ENCODE measurements around the gene ZNF236.

The ZNF236 gene

DNA sequence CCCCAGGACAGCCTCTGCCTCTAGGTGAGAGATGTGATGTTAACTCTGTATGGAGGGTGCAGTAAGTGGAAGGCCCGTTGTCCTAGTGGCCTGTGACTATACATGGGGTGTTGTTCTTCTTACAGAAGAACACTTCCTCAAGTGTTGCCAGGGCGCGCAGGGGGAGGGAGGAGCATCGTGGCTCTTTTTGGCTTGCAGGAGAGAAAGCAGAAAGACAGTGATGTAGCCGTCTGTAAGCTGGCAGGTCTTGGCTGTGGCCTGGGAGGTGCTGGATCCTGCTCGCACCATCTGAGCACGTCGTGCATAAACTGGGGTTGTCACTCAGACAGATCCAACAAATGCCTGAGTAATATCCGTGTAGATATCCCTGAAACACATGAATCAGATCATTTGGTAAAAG is 44.3 kb downstream of the ZNF236 start:
- no peak for DNase-seq

DNA sequence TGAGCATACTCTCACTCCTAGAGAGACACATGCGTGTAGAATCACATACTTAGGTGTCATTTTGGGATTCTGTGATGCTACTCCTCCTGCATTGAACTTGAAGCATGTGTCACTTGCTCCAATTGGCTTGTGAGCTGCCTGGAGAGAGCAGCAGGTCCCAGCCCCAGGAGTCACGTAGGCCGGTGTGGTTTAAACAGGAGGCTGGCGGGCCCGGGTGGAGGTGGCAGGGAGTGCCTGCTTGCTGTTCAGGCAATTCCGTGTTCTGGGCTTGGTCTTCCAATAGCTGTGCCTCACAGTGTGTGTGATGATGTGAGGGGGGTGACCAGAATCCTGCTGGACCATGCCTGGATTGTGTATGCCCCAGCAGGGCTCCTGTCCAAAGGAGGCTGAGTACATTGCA is 51.0 kb downstream of the ZNF236 start:
- DNase-seq = no peak

DNA sequence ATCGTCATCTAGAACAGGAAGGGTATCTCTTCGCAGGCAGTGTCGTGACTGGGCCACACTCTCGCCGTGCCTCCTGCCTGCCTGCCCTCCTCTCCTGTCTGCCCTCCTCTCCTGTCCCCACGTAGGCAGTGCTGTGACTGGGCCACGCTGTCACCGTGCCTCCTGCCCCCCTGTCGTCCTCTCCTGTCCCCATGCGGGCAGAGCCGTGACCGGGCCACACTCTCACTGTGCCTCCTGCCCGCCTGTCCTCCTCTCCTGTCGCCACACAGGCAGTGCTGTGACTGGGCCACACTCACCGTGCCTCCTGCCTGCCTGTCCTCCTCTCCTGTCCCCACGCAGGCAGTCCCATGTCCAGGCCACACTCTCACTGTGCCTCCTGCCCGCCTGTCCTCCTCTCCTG is 51.4 kb downstream of the ZNF236 start:
- no peak for DNase-seq

DNA sequence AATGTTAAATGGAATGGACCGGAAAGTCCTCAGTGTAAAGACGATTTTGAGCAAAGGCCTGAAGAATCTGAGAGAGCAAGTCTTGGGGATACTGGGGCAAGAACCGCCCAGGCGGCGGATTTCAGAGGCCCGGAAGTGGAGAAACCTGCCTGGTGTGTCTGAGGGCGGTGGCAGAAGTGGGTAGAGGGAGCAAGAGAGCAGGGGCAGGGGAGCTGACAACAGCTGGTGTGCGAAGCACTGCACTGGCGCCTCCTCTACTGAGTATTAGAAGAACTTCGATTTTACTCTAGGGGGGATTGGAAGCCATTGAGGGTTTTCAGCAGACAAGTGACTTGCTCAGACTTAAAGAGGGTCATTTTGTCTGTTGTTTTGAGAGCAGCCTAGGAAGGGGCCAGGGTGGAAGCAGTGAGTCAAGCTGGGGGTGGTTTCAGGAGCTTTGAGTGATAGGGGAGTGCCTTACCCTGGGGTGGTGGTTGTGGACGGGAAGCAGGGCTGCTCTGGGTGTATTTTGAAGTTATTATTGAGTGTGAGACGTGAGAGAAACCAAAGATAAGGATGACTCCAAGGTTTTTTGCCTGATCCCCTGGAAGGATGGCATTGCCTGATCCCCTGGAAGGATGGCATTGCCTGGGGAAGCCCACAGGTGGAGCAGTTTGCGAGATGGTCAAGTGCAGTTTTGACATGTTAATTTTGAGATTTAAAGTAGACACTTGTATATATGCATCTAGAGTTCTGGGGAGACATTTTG is 52.5 kb downstream of the ZNF236 start:
- DNase-seq = no peak

DNA sequence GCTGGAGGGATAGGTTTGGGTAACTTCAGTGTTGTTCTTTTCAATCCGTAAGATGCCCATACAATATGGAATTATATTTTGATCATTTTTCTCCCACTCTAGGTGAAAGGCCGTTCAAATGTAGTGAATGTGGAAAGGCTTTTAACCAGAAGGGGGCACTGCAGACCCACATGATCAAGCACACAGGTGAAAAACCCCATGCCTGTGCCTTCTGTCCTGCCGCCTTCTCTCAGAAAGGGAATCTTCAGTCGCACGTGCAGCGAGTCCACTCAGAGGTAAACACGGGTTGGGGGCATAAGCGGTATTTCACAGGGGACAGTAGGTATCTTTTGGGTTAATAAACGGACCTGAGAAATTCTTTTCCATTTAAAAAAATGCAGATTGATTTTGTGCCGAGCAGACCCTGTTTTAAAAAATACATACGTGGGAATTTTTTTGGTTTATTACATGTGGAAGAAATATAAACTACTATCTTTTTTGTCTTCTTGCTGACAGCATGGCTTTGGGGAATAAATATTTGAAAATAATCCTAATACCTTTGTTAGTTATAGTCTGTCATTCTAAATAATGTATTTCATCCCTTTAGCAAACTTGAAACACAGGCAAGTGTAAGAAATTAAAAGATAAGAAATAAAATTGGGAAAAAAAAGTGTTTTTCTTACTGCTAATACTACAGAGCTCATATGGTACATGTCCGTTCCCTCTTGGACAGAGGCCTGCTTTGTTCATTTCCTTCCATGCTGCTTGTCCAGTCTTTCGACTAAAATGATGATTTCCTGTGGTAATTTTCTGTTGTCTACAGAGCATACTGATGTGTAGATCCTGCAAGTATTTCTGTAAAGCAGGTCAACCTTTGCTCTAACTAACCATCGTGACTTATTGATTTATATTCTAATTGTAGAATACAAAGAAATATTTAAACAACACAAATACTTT is 53.3 kb downstream of the ZNF236 start:
- peak; percentile 27 to 52 (median 47) for DNase-seq

DNA sequence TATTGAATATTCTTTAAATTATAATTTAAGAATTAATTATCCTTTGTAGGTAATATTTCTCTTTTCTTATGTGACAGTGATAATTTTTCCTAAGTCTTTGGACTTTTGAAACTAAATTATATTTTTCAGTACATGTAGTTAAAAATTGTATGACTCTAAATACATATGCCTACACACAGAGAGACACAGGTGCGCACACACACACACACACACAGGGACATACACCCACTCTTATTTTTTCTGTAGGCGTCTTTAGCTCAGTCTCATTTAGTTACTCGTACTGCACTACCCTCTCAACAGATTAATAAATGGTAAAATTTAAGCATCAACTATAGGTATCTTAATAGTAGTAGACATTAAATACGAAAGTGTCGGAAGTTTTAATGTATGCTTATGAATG is 56.1 kb downstream of the ZNF236 start:
- no peak for DNase-seq

DNA sequence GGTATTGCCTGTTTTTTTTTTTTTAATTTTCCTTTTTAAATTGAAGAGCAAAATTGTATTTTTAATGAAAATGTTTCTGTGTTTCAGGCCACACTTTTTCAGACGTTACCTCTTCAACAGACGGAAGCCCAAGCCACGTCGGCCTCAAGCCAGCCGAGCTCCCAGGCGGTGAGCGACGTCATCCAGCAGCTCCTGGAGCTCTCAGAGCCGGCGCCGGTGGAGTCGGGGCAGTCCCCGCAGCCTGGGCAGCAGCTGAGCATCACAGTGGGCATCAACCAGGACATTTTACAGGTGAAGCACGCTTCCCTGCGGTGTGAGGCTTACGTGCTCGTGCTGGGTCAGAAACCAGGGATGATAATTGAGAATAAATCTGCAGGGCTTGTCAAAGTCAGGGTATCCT is 57.7 kb downstream of the ZNF236 start:
- DNase-seq = no peak

DNA sequence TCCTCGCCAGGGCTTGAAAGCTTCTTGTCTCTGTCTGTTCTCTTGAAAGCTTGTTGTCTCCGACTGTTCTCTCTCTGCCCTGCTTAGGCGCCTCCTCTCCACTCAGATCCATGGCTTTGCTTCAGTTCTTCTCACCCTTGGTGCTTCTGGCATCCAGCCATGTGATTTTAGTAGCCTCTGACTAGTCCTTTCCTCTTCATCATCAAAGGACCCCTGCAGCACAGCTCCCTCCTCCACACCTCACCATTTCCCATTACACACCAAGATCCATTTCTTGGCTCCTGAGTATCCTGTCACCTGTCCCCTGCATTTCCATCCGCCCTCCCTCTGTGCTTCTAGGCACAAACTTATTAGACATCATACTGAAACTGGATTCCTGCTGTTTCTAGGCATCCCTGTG is 59.4 kb downstream of the ZNF236 start:
- no peak for DNase-seq

DNA sequence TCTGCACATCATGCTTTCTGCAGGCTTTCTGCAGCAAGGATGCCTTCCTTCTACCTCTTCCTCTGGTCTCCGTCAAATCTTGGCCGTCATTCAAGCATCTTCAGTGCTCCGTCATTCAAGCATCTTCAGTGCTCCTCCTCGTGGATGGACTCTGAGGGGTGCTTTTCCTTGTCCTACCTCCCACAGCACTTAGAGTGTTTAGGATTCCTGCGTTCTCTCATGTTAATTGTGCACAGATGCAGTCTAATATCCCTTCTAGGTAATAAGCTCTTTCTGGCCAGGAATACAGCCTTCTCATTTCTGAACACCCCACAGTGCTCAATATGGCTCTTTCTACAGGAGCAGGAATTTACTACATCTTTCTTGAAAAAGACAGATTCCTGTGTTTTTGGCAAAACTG is 59.8 kb downstream of the ZNF236 start:
- DNase-seq = no peak

DNA sequence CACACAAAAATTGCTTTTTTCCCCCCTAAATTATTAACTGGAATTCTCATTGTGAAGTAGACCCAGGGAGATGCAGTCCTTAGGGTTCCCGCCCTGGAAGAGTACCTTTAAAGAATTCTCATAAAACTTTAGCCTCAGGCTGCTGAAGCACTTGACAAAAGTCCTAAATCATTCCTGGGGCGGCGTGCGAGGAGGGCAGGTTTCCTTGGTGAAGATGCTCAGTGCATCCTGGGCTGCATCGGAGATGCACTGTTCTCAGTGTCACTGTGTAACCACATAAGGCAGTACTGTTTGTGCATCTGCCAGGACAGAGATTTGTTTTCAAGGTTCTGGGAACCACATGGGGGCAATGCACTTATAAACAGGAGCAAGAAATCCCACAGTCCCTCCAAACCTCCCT is 62.6 kb downstream of the ZNF236 start:
- DNase-seq = no peak

DNA sequence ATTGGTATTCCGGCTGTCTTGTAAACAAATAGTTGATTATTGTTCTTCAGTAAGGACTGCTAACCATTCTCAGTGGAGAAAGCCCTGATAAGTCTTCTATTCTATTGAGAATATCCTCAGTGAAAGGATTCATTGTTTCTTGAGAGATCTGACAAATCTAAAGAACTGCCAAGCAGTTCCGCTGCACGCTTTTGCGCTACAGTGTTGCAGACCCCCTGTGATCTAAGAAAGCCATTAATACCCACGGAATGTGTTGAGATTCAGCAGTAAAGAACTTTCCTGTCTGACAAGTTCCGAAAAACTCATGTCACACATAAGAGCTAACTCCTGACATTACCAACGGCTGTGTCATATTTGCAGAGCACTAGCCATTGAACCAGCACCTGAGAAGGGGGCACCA is 63.8 kb downstream of the ZNF236 start:
- DNase-seq = no peak

DNA sequence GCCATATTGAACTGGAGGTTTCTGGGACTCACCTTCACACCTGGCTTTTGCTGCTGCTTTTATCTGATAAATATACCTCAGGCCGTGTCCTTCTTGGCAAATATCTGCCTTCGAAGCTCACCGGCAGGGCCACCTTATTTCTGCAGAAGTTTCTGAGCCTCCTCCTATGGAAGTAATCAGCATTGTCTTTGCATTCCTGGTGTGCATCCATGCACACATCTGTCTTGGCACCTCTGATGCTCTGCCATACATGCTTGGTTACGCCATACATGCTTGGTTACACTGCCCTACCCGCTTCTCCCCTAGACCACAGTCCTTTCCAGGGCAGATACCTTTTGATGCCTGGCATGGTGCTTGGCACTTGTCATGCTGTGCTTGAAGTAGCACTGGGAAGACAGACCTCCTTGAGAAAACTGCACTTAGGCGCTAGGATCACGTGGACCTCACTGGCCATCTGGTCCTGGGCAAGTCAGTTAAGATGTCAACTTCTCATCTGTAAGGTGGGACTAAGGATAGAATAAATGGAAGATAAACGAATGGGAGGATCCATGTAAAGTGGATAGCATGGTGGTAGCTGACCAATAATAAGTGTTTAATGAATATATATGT is 66.8 kb downstream of the ZNF236 start:
- no peak for DNase-seq

DNA sequence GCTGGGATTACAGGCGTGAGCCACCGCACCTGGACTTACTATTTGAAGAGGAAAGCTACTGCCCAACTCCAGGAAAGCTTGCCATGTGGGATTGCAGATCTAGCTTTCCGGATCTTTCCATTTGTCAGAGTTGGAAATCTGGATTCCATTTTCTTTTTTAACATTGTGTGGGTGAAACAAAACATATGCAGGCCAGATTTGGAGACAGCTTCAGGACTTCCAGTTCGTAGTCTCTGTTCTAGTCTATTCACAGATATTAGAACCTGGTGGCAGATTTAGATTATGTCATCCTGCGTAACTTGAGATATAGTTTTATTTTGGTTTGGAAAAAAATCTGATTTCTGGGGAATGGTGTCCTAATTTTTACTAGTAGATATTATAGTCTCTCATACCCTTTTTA is 70.5 kb downstream of the ZNF236 start:
- no peak for DNase-seq

DNA sequence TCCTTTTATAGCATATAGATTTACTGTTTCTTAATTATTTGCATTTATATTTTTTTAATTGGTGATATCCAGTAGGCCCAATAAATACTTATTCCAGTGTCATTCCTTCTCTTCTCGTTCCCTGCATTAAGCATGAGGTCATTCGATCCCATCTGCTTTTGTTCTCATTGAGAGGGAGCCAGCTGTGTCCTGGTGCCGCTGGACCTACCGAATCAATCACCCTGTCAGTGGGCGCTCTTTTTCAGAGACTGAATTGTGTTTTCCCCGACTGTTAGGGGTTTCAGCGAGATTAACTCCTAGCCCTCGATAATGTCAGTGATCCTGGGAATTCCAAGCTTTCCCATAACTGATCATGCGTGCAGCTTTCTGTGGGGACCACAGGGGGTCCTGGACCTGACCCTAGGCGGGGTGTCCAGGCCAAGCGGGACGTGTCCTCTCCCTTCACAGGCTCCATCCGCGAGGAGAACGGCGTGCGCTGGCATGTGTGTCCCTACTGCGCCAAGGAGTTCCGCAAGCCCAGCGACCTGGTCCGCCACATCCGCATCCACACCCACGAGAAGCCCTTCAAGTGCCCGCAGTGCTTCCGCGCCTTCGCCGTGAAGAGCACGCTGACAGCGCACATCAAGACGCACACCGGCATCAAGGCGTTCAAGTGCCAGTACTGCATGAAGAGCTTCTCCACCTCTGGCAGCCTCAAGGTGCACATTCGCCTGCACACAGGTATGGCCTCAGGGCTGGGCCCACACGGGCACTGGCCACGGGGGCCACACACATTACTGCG is 72.4 kb downstream of the ZNF236 start:
- no peak for DNase-seq

DNA sequence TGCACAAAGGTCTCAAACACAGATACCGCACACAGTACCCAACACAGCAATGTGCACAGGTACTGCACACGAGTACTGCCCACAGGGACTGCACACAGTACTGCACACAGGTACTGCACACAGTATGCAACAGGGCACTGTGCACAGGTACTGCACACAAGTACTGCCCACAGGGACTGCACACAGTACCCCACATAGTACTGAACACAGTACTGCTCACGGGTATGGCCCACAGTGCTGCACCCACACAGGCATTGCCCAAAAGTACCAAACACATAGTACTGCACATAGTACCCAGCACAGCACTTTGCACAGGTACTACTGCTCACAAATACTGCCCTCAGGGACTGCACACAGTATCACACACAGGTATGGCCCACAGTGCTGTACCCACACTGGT is 73.1 kb downstream of the ZNF236 start:
- DNase-seq = no peak

DNA sequence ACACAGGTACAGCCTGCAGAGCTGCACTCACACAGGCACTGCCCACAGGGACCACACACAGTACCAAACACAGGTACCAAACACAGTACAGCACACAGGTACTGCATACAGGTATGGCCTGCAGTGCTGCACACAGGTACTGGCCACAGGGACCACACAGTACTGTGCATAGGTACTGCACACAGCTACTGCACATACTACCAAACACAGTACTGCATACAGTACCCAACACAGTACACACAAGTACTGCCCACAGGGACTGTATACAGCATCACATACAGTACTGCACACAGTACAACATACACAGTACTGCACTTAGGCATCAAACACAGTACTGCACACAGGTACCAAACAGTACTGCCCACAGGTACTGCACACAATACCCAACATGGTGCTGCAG is 74.3 kb downstream of the ZNF236 start:
- no peak for DNase-seq

DNA sequence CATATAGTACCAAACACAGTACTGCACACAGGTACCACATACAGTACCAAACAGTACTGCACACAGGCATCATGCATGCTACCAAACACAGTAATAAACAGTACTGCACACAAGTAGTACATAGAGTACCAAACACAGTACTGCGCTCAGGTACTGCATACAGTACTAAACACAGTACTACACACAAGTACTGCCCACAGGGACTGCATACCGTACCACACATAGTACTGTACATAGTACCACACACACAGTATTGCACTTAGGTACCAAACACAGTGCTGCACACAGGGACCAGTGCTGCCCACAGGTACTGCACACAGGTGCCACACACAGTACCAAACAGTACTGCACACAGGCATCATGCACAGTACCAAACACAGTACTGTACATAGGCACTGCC is 74.9 kb downstream of the ZNF236 start:
- no peak for DNase-seq

DNA sequence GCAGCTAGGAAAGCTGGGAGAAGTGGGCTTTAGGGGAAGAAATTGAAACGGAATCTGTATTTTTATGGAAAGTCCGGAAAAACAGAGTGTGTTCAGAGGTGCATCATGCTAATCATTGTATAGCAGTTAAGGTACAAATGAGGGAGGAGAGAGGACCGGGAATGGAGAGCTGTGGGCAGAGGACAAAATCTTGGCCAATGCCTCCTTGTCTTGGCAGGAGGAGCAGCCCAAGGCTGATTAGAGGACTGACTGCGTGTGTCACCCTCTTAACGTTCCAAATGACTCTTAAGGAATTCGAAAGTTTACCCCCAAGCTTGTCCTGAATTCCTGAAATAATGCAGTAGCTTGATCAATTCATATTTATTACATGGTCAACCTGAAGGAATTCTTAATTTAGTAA is 81.0 kb downstream of the ZNF236 start:
- no peak for DNase-seq

DNA sequence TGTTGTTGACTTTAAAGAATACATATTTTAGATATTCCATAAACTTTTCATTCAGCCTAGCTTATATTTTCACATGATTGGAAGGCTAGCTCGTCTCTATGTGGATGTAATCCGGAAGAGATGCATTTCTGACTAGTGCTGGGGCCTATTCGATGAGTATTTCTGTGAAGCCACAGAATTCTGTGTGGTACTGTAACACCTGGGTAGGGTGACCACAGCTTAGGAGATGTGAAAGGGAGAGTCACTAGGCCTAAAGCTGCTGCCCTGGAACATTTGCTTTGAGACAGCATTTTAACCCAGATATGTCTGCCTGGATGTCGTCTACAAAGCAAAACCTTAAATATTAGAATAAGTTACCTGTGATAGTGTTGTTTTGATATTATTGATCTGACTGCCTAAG is 83.5 kb downstream of the ZNF236 start:
- no peak for DNase-seq

DNA sequence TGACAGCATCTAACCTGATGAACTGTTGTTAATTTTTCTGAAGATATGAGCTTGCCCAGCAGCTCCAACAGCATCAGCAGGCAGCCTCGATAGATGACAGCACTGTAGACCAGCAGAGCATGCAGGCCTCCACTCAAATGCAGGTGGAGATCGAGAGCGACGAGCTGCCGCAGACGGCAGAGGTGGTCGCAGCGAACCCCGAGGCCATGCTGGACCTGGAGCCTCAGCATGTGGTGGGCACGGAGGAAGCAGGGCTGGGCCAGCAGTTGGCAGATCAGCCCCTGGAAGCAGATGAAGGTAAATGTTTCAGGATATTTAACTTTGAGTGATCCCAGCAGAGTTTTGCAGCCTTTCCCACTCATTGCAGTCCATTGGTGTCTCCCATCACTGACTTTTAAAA is 85.9 kb downstream of the ZNF236 start:
- no peak for DNase-seq

DNA sequence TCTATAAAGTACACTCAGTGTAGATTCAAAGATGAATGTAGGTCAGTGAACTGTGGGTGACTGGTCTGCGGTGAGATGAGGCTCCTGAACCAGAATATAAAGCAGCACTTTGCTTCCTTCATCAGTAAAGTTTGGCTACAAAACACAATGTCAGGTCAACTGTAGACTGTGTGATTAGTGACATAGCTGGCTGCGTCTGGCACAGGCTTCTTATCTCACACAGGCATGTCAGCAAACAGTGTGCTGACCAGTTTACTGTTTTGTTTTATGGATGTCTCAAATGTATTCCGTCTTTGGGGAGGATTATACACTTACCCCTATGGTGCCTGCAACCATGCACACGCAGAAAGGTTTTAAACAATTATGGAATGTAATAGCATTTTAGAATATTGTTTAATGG is 87.1 kb downstream of the ZNF236 start:
- DNase-seq = no peak

DNA sequence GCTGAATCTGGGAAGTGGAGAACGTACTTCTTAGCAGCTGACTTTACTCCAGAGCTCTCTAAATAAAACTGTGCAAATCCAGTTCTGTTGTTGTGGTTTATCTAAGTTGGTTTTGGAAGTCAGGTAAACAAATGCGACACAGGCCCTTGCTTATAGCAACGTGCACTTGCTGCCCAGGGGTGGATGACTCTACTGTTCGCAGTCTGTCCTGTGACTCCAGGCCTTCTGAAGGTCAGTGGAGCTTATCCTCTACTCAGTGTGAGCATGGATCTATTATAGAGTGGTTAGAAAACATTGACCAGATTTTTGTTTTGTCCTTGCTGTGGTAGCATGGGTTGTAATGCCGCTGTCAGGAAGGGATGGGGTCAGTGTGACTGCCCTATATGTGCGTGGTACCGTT is 89.1 kb downstream of the ZNF236 start:
- no peak for DNase-seq

DNA sequence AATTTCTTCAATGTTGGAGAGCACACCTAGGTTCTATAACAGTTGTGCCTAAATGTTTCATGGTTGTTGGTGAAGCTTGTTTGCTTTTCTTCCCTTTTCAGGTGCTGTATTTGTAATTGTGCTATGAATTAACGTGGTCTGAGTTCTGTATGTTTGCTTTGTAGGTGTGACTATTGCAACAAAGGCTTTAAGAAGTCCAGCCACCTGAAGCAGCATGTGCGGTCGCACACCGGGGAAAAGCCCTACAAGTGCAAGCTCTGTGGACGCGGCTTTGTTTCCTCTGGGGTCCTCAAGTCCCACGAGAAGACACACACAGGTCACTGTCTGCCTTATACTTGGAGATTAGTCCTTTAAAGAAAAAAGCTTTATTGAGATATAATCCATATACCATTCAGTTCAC is 91.2 kb downstream of the ZNF236 start:
- no peak for DNase-seq

Measured in suppressor macrophage treated with lipopolysaccharide for 1 hour (primary cell).